GM12878 (cell line): ENCODE data around the gene DAAM1. TPM values are rescaled to one million over a fixed set of nuclear protein-coding genes. Genes with fewer than 3 reads are reported as not detected.

Experiments
- ATAC-seq: fragments of 200-7000 bp; cut with Tn5 transposase; 3 replicates; pipeline ENCODE4 v1.9.1; 2020; ENCODE audit warnings: mild to moderate bottlenecking, moderate library complexity
- BruUV-seq: library from RNA; stranded (reverse); fragments of 400-500 nt; replicated peaks from 2 replicates; lab custom pipeline; 2021; lab: Mats Ljungman, UMichigan
- CTCF ChIA-PET: fragments of 300-600 bp; sonication (Branson Sonifier 250); formaldehyde crosslinking; extraction: SDS; loops from one replicate; lab custom pipeline; 2021; ENCODE audit warnings: inconsistent platforms; lab: Yijun Ruan, JAX
- POLR2A ChIA-PET: fragments of 350-600 bp; formaldehyde crosslinking; extraction: SDS; loops from one replicate; lab custom pipeline; 2021; ENCODE audit warnings: inconsistent platforms; lab: Charles Lee
- RAD21 ChIA-PET: fragments of 300-600 bp; sonication (Branson Sonifier 250); formaldehyde crosslinking; loops from one replicate; lab custom pipeline; 2023; ENCODE audit warnings: antibody characterized with exemption; ENCODE audit not compliant: unreplicated experiment; lab: Charles Lee
- SMC1A ChIA-PET: fragments of 300-600 bp; sonication (Branson Sonifier 250); formaldehyde crosslinking; loops from one replicate; lab custom pipeline; 2023; ENCODE audit not compliant: unreplicated experiment, uncharacterized antibody; lab: Charles Lee
- DNase-seq: peaks from one replicate; pipeline ENCODE4 v3.0.0-alpha.2; 2011; ENCODE audit warnings: low read depth, low spot score
- FAIRE-seq: peaks from 3 replicates; lab custom pipeline; 2011; peaks lifted over from hg19 to GRCh38; lab: Jason Lieb, UNC
- H2AFZ ChIP-seq: 2 replicates; pipeline ENCODE4 v1.6.0; 2011; ENCODE audit warnings: low read depth, low read length, control low read depth; ENCODE audit not compliant: control insufficient read depth
- H3K27ac ChIP-seq: 2 replicates; pipeline ENCODE4 v1.5.1; 2011; ENCODE audit warnings: control low read depth; ENCODE audit not compliant: control insufficient read depth, insufficient read depth
- H3K27me3 ChIP-seq, 2 experiments: replicated peaks in 1 of 2; 2 replicates each; pipeline versions ENCODE4 v1.6.0 to v1.6.1; 2011; ENCODE audit warnings: low read length in 1 of 2; ENCODE audit not compliant: control insufficient read depth in 2 of 2, insufficient read depth in 2 of 2
- H3K36me3 ChIP-seq, 2 experiments: 2 replicates each; pipeline ENCODE4 v1.5.1; 2011; ENCODE audit warnings: low read length in 1 of 2; ENCODE audit not compliant: control insufficient read depth in 2 of 2, insufficient read depth in 2 of 2
- H3K4me1 ChIP-seq: 2 replicates; pipeline ENCODE4 v1.6.1; 2011; ENCODE audit warnings: mild to moderate bottlenecking, low read length, moderate library complexity, mixed read lengths; ENCODE audit not compliant: control insufficient read depth, insufficient read depth
- H3K4me2 ChIP-seq: 2 replicates; pipeline ENCODE4 v1.6.0; 2011; ENCODE audit warnings: control low read depth; ENCODE audit not compliant: control insufficient read depth, insufficient read depth
- H3K4me3 ChIP-seq: fragments of 200-600 bp; sonication (generic); 2 replicates; pipeline ENCODE4 v1.5.1; 2016
- H3K79me2 ChIP-seq: 2 replicates; pipeline ENCODE4 v1.6.0; 2011; ENCODE audit warnings: low read length; ENCODE audit not compliant: control insufficient read depth, insufficient read depth
- H3K9ac ChIP-seq: 2 replicates; pipeline ENCODE4 v1.8.0; 2011; ENCODE audit warnings: low read length, control low read depth, mixed read lengths; ENCODE audit not compliant: control insufficient read depth, insufficient read depth
- H3K9me3 ChIP-seq: replicated peaks from 3 replicates; pipeline ENCODE4 v1.5.1; 2011; ENCODE audit warnings: mild to moderate bottlenecking, low read length; ENCODE audit not compliant: control insufficient read depth, insufficient read depth
- H4K20me1 ChIP-seq: 2 replicates; pipeline ENCODE4 v1.6.0; 2011; ENCODE audit not compliant: control insufficient read depth, insufficient read depth
- WGBS: methylation state at CpG from one replicate; pipeline ENCODE4 v1.1.6; 2016; ENCODE audit warnings: low lambda C conversion rate; ENCODE audit not compliant: insufficient replicate concordance, insufficient coverage; ENCODE audit errors: missing lambda C conversion rate; 5-methylcytosine and 5-hydroxymethylcytosine counted together
- in situ Hi-C: fragments of 300-500 bp; cut with MboI; formaldehyde crosslinking; loops from 9 replicates; pipeline ENCODE4 v1.14.3; 2018; ENCODE audit warnings: mixed read lengths
- intact Hi-C: fragments of 100-400 bp; cut with micrococcal nuclease; formaldehyde crosslinking; loops from one replicate; pipeline ENCODE4 v1.14.2; 2022; ENCODE audit not compliant: unreplicated experiment
- polyA plus RNA-seq, 11 experiments: library from polyadenylated mRNA; depleted of rRNA in 4 of 11; unstranded in 6 of 11; stranded (reverse) in 5 of 11; fragments of >200 nt; fragmentation: Nextera tagmentation in 4 of 11; fragmentation: Illumina TruSeq in 1 of 11; extraction: Ambion mirVana in 4 of 11; extraction: Trizol in 1 of 11; gene quantifications; 1 replicate in 1 of 11; 2 replicates in 10 of 11; pipeline versions ENCODE4 v1.2.1 to v1.2.3, GENCODE V29; 2011 to 2016; ENCODE audit warnings: inconsistent platforms in 2 of 11, missing spikeins in 2 of 11, low read depth in 1 of 11
- total RNA-seq, 4 experiments: library from RNA; depleted of rRNA in 3 of 4; stranded (reverse); fragments of >200 nt in 3 of 4; fragmentation: Illumina TruSeq in 1 of 4; extraction: Trizol in 1 of 4; gene quantifications; 2 replicates each; pipeline versions ENCODE4 v1.2.1 to v1.2.3, GENCODE V29; 2013 to 2021
- TF ChIP-seq, protein P1 (sequence below): fragments of 450-650 bp; formaldehyde crosslinking; IDR thresholded peaks from 2 replicates; pipeline ENCODE4 v1.4.0; 2022; ENCODE audit warnings: mild to moderate bottlenecking, moderate library complexity

DAAM1 gene
- total and polyA plus RNA-seq, 10 of the 15 experiments (the other 5 are each of a cell fraction or from before 2014, with no cell fraction given), result 13.8 to 32.4 (median 24.2) TPM

DNA sequence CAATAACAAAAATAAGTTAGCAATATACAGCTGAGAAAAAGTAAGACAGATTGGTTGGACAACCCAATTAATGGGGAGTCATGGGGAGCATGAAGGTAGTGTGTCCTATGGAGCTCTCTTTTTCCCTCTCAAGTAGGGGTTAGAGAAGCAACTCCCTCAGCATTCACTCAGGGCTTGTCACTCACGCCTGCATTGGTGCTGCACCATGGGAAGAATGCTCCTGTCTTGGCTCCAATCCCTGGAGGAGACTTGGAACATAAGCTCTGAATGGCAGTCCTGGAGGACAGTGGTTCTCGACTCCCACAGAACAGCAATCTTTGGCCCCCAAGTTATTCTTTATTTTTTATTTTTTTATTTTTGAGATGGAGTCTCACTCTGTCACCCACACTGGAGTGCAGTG, 113.8 kb downstream of the DAAM1 start:
- CTCF ChIA-PET, result interaction anchor here (0.8 to 1.9 kb wide), 3 partner anchors 11 to 17 kb away, joined by 3 to 4 read pairs (median 4); no protein-coding TSS in a partner anchor

More for the DNA sequence above, 113.8 kb downstream of the DAAM1 start:
- H3K79me2 ChIP-seq, result no peaks in the 10 kb centered on the region
- H3K9me3 ChIP-seq, result no peaks in the 10 kb centered on the region
- WGBS, result 96% methylated on average over 2 of the region's 2 CpGs
- TF ChIP-seq, protein P1, sequence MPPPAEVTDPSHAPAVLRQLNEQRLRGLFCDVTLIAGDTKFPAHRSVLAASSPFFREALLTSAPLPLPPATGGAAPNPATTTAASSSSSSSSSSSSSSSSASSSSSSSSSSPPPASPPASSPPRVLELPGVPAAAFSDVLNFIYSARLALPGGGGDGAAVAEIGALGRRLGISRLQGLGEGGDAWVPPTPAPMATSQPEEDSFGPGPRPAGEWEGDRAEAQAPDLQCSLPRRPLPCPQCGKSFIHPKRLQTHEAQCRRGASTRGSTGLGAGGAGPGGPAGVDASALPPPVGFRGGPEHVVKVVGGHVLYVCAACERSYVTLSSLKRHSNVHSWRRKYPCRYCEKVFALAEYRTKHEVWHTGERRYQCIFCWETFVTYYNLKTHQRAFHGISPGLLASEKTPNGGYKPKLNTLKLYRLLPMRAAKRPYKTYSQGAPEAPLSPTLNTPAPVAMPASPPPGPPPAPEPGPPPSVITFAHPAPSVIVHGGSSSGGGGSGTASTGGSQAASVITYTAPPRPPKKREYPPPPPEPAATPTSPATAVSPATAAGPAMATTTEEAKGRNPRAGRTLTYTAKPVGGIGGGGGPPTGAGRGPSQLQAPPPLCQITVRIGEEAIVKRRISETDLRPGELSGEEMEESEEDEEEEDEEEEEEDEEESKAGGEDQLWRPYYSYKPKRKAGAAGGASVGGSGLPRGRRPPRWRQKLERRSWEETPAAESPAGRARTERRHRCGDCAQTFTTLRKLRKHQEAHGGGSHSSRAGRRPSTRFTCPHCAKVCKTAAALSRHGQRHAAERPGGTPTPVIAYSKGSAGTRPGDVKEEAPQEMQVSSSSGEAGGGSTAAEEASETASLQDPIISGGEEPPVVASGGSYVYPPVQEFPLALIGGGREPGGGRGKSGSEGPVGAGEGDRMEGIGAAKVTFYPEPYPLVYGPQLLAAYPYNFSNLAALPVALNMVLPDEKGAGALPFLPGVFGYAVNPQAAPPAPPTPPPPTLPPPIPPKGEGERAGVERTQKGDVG (CRISPR knock-in tag), result no peak
- TF ChIP-seq, all 136 proteins: peak for 0
- FAIRE-seq (no peak), ATAC-seq (no peak), DNase-seq (no peak)
- Histone ChIP-seq H3K27ac (no peak overlapping the region), H3K36me3 (no peaks in the 10 kb centered on the region), H2AFZ (no peak overlapping the region), H3K4me3 (no peak overlapping the region), H4K20me1 (no peaks in the 10 kb centered on the region), H3K4me1 (peaks cover 1% of the 10 kb centered on the region; the same call in 1 of the 2 replicates), H3K9ac (no peak overlapping the region), H3K27me3 (no peaks in the 10 kb centered on the region), H3K4me2 (no peak overlapping the region)
- SMC1A ChIA-PET, result interaction anchor here (0.8 to 4.6 kb wide), 11 partner anchors 12 to 169 kb away, joined by 3 to 21 read pairs (median 4); partner anchors contain the start of gene DAAM1
- intact Hi-C loops (no loop called here), in situ Hi-C loops (no loop called here)
- RAD21 ChIA-PET, result interaction anchor here (0.8 kb wide), 1 partner anchor 57 kb away, joined by 3 read pairs; no protein-coding TSS in a partner anchor
- TSS peak; percentile 9 for BruUV-seq
- POLR2A ChIA-PET, result interaction anchor here (1.2 to 1.6 kb wide), 3 partner anchors 12 to 27 kb away, joined by 3 to 4 read pairs (median 3); no protein-coding TSS in a partner anchor
